ENCODE measurements around the gene ZNF280B.
"Not testable (repeated sequence)": the region's sequence is repeated elsewhere in the genome, so short reads cannot be mapped to it uniquely, and the experiment has no call there.

ZNF280B gene

GRCh38 chr22:22462813-22463567 lies 45.6 kb downstream of the ZNF280B start:
- no peak for DNase-seq

- DNase-seq, result no peak
Observed at GRCh38 chr22:22461583-22461982, 47.0 kb downstream of the ZNF280B start.

GRCh38 chr22:22461111-22461510 lies 47.4 kb downstream of the ZNF280B start:
- DNase-seq, result no peak

- DNase-seq, result no peak
Observed at GRCh38 chr22:22460635-22461034, 47.9 kb downstream of the ZNF280B start.

GRCh38 chr22:22460060-22460459 lies 48.5 kb downstream of the ZNF280B start:
- no peak for DNase-seq

- no peak for DNase-seq
Observed at GRCh38 chr22:22458896-22459588, 49.5 kb downstream of the ZNF280B start.

- DNase-seq, result no peak
Observed at GRCh38 chr22:22458387-22458786, 50.2 kb downstream of the ZNF280B start.

GRCh38 chr22:22454997-22455396 lies 53.5 kb downstream of the ZNF280B start:
- DNase-seq, result no peak

GRCh38 chr22:22452996-22453686 lies 55.4 kb downstream of the ZNF280B start:
- DNase-seq, result no peak

GRCh38 chr22:22452211-22452610 lies 56.3 kb downstream of the ZNF280B start:
- DNase-seq, result no peak

- no peak for DNase-seq
Observed at GRCh38 chr22:22450343-22450839, 58.2 kb downstream of the ZNF280B start.

GRCh38 chr22:22449819-22450218 lies 58.7 kb downstream of the ZNF280B start:
- no peak for DNase-seq

GRCh38 chr22:22446517-22446916 lies 62.0 kb downstream of the ZNF280B start:
- no peak for DNase-seq

GRCh38 chr22:22444007-22444589 lies 64.4 kb downstream of the ZNF280B start:
- DNase-seq, result not testable (repeated sequence)

- no peak for DNase-seq
Observed at GRCh38 chr22:22442928-22443709, 65.4 kb downstream of the ZNF280B start.

- DNase-seq, result not testable (repeated sequence)
Observed at GRCh38 chr22:22441626-22442025, 66.9 kb downstream of the ZNF280B start.

GRCh38 chr22:22440188-22440587 lies 68.4 kb downstream of the ZNF280B start:
- no peak for DNase-seq
